T-cell (primary cell): ENCODE data around the gene CPSF4. TPM values are rescaled to one million over a fixed set of nuclear protein-coding genes. Genes with fewer than 3 reads are reported as not detected.
"Not testable (repeated sequence)": the region's sequence is repeated elsewhere in the genome, so short reads cannot be mapped to it uniquely, and the experiment has no call there.

Experiments
- ATAC-seq, 4 experiments: fragments of 200-7000 bp in 3 of 4; fragments of 150-1000 bp in 1 of 4; cut with Tn5 transposase; replicated peaks in 1 of 4; 1 replicate in 3 of 4; 2 replicates in 1 of 4; pipeline ENCODE4 v1.10.0; 2021; ENCODE audit warnings: moderate library complexity in 3 of 4, mild to moderate bottlenecking in 2 of 4, moderate number of reproducible peaks in 1 of 4
- CTCF ChIA-PET, 2 donors: fragments of 300-600 bp; sonication (Branson Sonifier 250); formaldehyde crosslinking; loops; one replicate each; lab custom pipeline; 2022; ENCODE audit warnings: antibody characterized with exemption in 2 of 2; lab: Charles Lee
- POLR2A ChIA-PET, 2 donors: fragments of 300-600 bp; sonication (Branson Sonifier 250); formaldehyde crosslinking; loops; one replicate each; lab custom pipeline; 2022; ENCODE audit warnings: antibody characterized with exemption in 2 of 2; lab: Charles Lee
- DNase-seq, 35 experiments: peaks; one replicate each; pipeline versions ENCODE4 v3.0.0 to v3.0.0-alpha.2; 2013 to 2023
- H3K27ac ChIP-seq: one replicate; pipeline ENCODE4 v1.5.1; 2013; ENCODE audit warnings: low read length
- H3K27me3 ChIP-seq, 2 experiments: replicated peaks in 1 of 2; 1 replicate in 1 of 2; 2 replicates in 1 of 2; pipeline versions ENCODE4 v1.6.1 to v1.7.0; 2013; ENCODE audit warnings: low read length in 1 of 2, mixed read lengths in 1 of 2; ENCODE audit not compliant: control insufficient read depth in 2 of 2, insufficient read depth in 2 of 2; ENCODE audit errors: extremely low read depth in 1 of 2
- H3K36me3 ChIP-seq, 2 donors: 1 replicate in 1 of 2; 2 replicates in 1 of 2; pipeline versions ENCODE4 v1.6.1 to v1.7.0; 2013; ENCODE audit warnings: low read length in 1 of 2; ENCODE audit not compliant: control insufficient read depth in 2 of 2, insufficient read depth in 1 of 2; ENCODE audit errors: extremely low read depth in 1 of 2
- H3K4me1 ChIP-seq, 2 experiments: 1 replicate in 1 of 2; 2 replicates in 1 of 2; pipeline versions ENCODE4 v1.6.1 to v1.7.0; 2013; ENCODE audit warnings: low read length in 2 of 2, mixed read lengths in 1 of 2; ENCODE audit not compliant: insufficient read depth in 2 of 2, control insufficient read depth in 1 of 2; ENCODE audit errors: extremely low read depth in 1 of 2
- H3K4me3 ChIP-seq, 2 donors: 1 replicate in 1 of 2; 2 replicates in 1 of 2; pipeline versions ENCODE4 v1.5.1 to v1.7.0; 2013; ENCODE audit warnings: mild to moderate bottlenecking in 2 of 2, low read length in 1 of 2, moderate library complexity in 1 of 2; ENCODE audit not compliant: control insufficient read depth in 1 of 2; ENCODE audit errors: extremely low read depth in 1 of 2
- H3K9me3 ChIP-seq: 2 replicates; pipeline ENCODE4 v1.7.0; 2013
- H3K27ac Mint-ChIP-seq, 2 donors: one replicate each; pipeline ENCODE4 v1.8.0; 2020 to 2021; ENCODE audit warnings: mild to moderate bottlenecking in 2 of 2, mixed read lengths in 2 of 2
- H3K27me3 Mint-ChIP-seq, 2 donors: one replicate each; pipeline ENCODE4 v1.8.0; 2021 to 2022; ENCODE audit warnings: mixed read lengths in 2 of 2
- H3K36me3 Mint-ChIP-seq: one replicate; pipeline ENCODE4 v1.8.0; 2021; ENCODE audit warnings: mixed read lengths
- H3K4me1 Mint-ChIP-seq, 3 donors: one replicate each; pipeline ENCODE4 v1.8.0; 2020 to 2022; ENCODE audit warnings: mixed read lengths in 3 of 3, mild to moderate bottlenecking in 1 of 3
- H3K4me3 Mint-ChIP-seq, 3 donors: one replicate each; pipeline ENCODE4 v1.8.0; 2020 to 2022; ENCODE audit warnings: mild to moderate bottlenecking in 3 of 3, mixed read lengths in 3 of 3, moderate library complexity in 3 of 3
- H3K9me3 Mint-ChIP-seq, 3 donors: one replicate each; pipeline ENCODE4 v1.8.0; 2020 to 2022; ENCODE audit warnings: mixed read lengths in 3 of 3
- WGBS: methylation state at CpG from one replicate; pipeline ENCODE4 v1.1.5; 2013; ENCODE audit warnings: missing lambda C conversion rate; ENCODE audit not compliant: insufficient coverage; 5-methylcytosine and 5-hydroxymethylcytosine counted together
- total RNA-seq, 35 experiments: library from RNA in 6 of 35; stranded (reverse) in 6 of 35; fragments of 120-200 nt in 1 of 35; gene quantifications; one replicate each; pipeline versions ENCODE4 v1.2.1 to v1.2.4 and lab custom pipeline; 2013 to 2026

Gene CPSF4
- total RNA-seq, 5 donors from 2014 or later (not counting 1 experiment from before 2014, with no cell fraction given) = 44.4 to 58.1 (median 52.3) TPM

GRCh38 chr7:99410635-99411034 lies 28.1 kb upstream of the CPSF4 start:
- DNase-seq (no peak), ATAC-seq (no peak)
- Mint-ChIP-seq H3K36me3 (peaks cover 31% of the 10 kb centered on the region), H3K4me1 (peaks cover 43 to 58% (median 50%) of the 10 kb centered on the region in 3 donors), H3K4me3 (peak overlapping the region; percentile 59 to 94 (median 93)), H3K27me3 (no peaks in the 10 kb centered on the region), H3K27ac (peak overlapping the region; percentile 80 to 99), H3K9me3 (no peaks in the 10 kb centered on the region)
- Histone ChIP-seq H3K4me1 (peaks cover 18 to 36% of the 10 kb centered on the region in 2 experiments), H3K27me3 (no peaks in the 10 kb centered on the region), H3K4me3 (no peak overlapping the region), H3K36me3 (peaks cover 0 to 49% of the 10 kb centered on the region in 2 donors), H3K27ac (peak overlapping the region; percentile 91), H3K9me3 (no peaks in the 10 kb centered on the region)
- ChIA-PET CTCF (interaction anchor here in 1 of 2 donors (0.7 kb wide), 1 partner anchor 502 kb away, joined by 4 read pairs; no protein-coding TSS in a partner anchor), POLR2A (interaction anchor here in 1 of 2 donors (1.0 kb wide), 2 partner anchors 17 to 35 kb away, joined by 3 to 5 read pairs; no protein-coding TSS in a partner anchor)
- 100% methylated on average over 1 of the region's 2 CpGs for WGBS

- H3K27ac Mint-ChIP-seq, H3K4me1 ChIP-seq, H3K9me3 ChIP-seq, H3K27ac ChIP-seq, H3K9me3 Mint-ChIP-seq, H3K4me3 Mint-ChIP-seq, CTCF ChIA-PET, ATAC-seq, H3K27me3 Mint-ChIP-seq, H3K27me3 ChIP-seq, H3K4me3 ChIP-seq: not testable (repeated sequence)
- H3K4me1 Mint-ChIP-seq = peaks cover 13 to 22% (median 21%) of the 10 kb centered on the region in 3 donors
- DNase-seq = peak in 3 of 35 experiments; percentile 13 to 33 (median 21)
- POLR2A ChIA-PET = interaction anchor here in 1 of 2 donors (0.6 kb wide), 1 partner anchor 53 kb away, joined by 6 read pairs; no protein-coding TSS in a partner anchor
- H3K36me3 Mint-ChIP-seq = peaks cover 50% of the 10 kb centered on the region
- WGBS = 92% methylated on average over 5 of the region's 17 CpGs
- peaks cover 27 to 92% of the 10 kb centered on the region in 2 donors for H3K36me3 ChIP-seq
These were observed 23.1 kb upstream of the CPSF4 start for GRCh38 chr7:99415513-99416127.

- H3K9me3 Mint-ChIP-seq = no peaks in the 10 kb centered on the region
- H3K4me1 Mint-ChIP-seq = peaks cover 6 to 9% (median 8%) of the 10 kb centered on the region in 3 donors
- Histone ChIP-seq H3K27ac (no peak overlapping the region), H3K36me3 (peaks cover 30 to 72% of the 10 kb centered on the region in 2 donors), H3K4me3 (no peak overlapping the region), H3K9me3 (no peaks in the 10 kb centered on the region), H3K4me1 (no peaks in the 10 kb centered on the region), H3K27me3 (no peaks in the 10 kb centered on the region)
- H3K4me3 Mint-ChIP-seq = no peak overlapping the region
- no peak overlapping the region for H3K27ac Mint-ChIP-seq
- H3K36me3 Mint-ChIP-seq = peaks cover 44% of the 10 kb centered on the region
- no peaks in the 10 kb centered on the region for H3K27me3 Mint-ChIP-seq
- ChIA-PET CTCF (interaction anchor here in 1 of 2 donors (0.6 kb wide), 1 partner anchor 56 kb away, joined by 7 read pairs; no protein-coding TSS in a partner anchor), POLR2A (interaction anchor here in 1 of 2 donors (0.9 kb wide), 1 partner anchor 9 kb away, joined by 3 read pairs; the partner anchor contains the start of gene BUD31)
- 100% methylated on average over 6 of the region's 9 CpGs for WGBS
- ATAC-seq (no peak), DNase-seq (no peak)
These were observed 20.5 kb upstream of the CPSF4 start for GRCh38 chr7:99418260-99418659.

GRCh38 chr7:99419323-99420021 lies 19.3 kb upstream of the CPSF4 start:
- WGBS = 95% methylated on average over 27 of the region's 29 CpGs

GRCh38 chr7:99420213-99420612 lies 18.5 kb upstream of the CPSF4 start:
- POLR2A ChIA-PET = no interaction called here

More at GRCh38 chr7:99419323-99420021, 19.3 kb upstream of the CPSF4 start:
- H3K27ac ChIP-seq = no peak overlapping the region
- no peaks in the 10 kb centered on the region for H3K4me1 ChIP-seq
- H3K4me1 Mint-ChIP-seq = peaks cover 6 to 9% (median 6%) of the 10 kb centered on the region in 3 donors
- H3K4me3 ChIP-seq = no peak overlapping the region
- H3K36me3 ChIP-seq = peaks cover 33 to 72% of the 10 kb centered on the region in 2 donors
- no peaks in the 10 kb centered on the region for H3K9me3 Mint-ChIP-seq
- no peaks in the 10 kb centered on the region for H3K27me3 Mint-ChIP-seq
- DNase-seq = no peak
- H3K27me3 ChIP-seq = no peaks in the 10 kb centered on the region
- no peak for ATAC-seq
- no peak overlapping the region for H3K27ac Mint-ChIP-seq
- H3K4me3 Mint-ChIP-seq = no peak overlapping the region
- H3K9me3 ChIP-seq = no peaks in the 10 kb centered on the region
- H3K36me3 Mint-ChIP-seq = peaks cover 43% of the 10 kb centered on the region
- CTCF ChIA-PET = no interaction called here
- POLR2A ChIA-PET = no interaction called here

GRCh38 chr7:99420986-99421385 lies 17.8 kb upstream of the CPSF4 start:
- Mint-ChIP-seq H3K27me3 (no peaks in the 10 kb centered on the region), H3K9me3 (no peaks in the 10 kb centered on the region), H3K4me1 (peaks cover 0 to 5% (median 0%) of the 10 kb centered on the region in 3 donors), H3K27ac (no peak overlapping the region), H3K36me3 (peaks cover 37% of the 10 kb centered on the region), H3K4me3 (no peak overlapping the region)
- Histone ChIP-seq H3K36me3 (peaks cover 40 to 68% of the 10 kb centered on the region in 2 donors), H3K27ac (no peak overlapping the region), H3K27me3 (no peaks in the 10 kb centered on the region), H3K9me3 (no peaks in the 10 kb centered on the region), H3K4me3 (no peak overlapping the region), H3K4me1 (no peaks in the 10 kb centered on the region)
- WGBS = 100% methylated on average over 1 of the region's 7 CpGs
- DNase-seq (no peak), ATAC-seq (no peak)
- POLR2A ChIA-PET = no interaction called here
- CTCF ChIA-PET = interaction anchor here in 1 of 2 donors (1.0 kb wide), 1 partner anchor 12 kb away, joined by 3 read pairs; the partner anchor contains the start of gene BUD31

More at GRCh38 chr7:99420213-99420612, 18.5 kb upstream of the CPSF4 start:
- peaks cover 36 to 73% of the 10 kb centered on the region in 2 donors for H3K36me3 ChIP-seq
- no peaks in the 10 kb centered on the region for H3K9me3 ChIP-seq
- H3K4me3 ChIP-seq = no peak overlapping the region
- no peaks in the 10 kb centered on the region for H3K9me3 Mint-ChIP-seq
- DNase-seq = no peak
- H3K4me3 Mint-ChIP-seq = no peak overlapping the region
- H3K27me3 Mint-ChIP-seq = no peaks in the 10 kb centered on the region
- CTCF ChIA-PET = no interaction called here
- no peak for ATAC-seq
- no peak overlapping the region for H3K27ac Mint-ChIP-seq
- H3K4me1 Mint-ChIP-seq = peaks cover under 1 to 6% (median 3%) of the 10 kb centered on the region in 3 donors
- WGBS = 100% methylated on average over 4 of the region's 5 CpGs
- H3K27me3 ChIP-seq = no peaks in the 10 kb centered on the region
- peaks cover 40% of the 10 kb centered on the region for H3K36me3 Mint-ChIP-seq
- no peaks in the 10 kb centered on the region for H3K4me1 ChIP-seq
- no peak overlapping the region for H3K27ac ChIP-seq
